ENCODE results near the gene ZBTB8OS.

The ZBTB8OS gene

GRCh38 chr1:32609180-32609579 is 41.2 kb downstream of the ZBTB8OS start (continued):
- TF ChIP-seq, protein P1, sequence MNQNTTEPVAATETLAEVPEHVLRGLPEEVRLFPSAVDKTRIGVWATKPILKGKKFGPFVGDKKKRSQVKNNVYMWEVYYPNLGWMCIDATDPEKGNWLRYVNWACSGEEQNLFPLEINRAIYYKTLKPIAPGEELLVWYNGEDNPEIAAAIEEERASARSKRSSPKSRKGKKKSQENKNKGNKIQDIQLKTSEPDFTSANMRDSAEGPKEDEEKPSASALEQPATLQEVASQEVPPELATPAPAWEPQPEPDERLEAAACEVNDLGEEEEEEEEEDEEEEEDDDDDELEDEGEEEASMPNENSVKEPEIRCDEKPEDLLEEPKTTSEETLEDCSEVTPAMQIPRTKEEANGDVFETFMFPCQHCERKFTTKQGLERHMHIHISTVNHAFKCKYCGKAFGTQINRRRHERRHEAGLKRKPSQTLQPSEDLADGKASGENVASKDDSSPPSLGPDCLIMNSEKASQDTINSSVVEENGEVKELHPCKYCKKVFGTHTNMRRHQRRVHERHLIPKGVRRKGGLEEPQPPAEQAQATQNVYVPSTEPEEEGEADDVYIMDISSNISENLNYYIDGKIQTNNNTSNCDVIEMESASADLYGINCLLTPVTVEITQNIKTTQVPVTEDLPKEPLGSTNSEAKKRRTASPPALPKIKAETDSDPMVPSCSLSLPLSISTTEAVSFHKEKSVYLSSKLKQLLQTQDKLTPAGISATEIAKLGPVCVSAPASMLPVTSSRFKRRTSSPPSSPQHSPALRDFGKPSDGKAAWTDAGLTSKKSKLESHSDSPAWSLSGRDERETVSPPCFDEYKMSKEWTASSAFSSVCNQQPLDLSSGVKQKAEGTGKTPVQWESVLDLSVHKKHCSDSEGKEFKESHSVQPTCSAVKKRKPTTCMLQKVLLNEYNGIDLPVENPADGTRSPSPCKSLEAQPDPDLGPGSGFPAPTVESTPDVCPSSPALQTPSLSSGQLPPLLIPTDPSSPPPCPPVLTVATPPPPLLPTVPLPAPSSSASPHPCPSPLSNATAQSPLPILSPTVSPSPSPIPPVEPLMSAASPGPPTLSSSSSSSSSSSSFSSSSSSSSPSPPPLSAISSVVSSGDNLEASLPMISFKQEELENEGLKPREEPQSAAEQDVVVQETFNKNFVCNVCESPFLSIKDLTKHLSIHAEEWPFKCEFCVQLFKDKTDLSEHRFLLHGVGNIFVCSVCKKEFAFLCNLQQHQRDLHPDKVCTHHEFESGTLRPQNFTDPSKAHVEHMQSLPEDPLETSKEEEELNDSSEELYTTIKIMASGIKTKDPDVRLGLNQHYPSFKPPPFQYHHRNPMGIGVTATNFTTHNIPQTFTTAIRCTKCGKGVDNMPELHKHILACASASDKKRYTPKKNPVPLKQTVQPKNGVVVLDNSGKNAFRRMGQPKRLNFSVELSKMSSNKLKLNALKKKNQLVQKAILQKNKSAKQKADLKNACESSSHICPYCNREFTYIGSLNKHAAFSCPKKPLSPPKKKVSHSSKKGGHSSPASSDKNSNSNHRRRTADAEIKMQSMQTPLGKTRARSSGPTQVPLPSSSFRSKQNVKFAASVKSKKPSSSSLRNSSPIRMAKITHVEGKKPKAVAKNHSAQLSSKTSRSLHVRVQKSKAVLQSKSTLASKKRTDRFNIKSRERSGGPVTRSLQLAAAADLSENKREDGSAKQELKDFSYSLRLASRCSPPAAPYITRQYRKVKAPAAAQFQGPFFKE (tag by site-specific recombination; IDR thresholded peaks at IDR 0.05; ENCODE audit: borderline replicate concordance) = no peak
- TF ChIP-seq ZNF394 (tag by site-specific recombination; IDR thresholded peaks at IDR 0.05; ENCODE audit: borderline replicate concordance) (peak; percentile 98), SP3 (tag by site-specific recombination; IDR thresholded peaks at IDR 0.05) (no peak), ZNF830 (tag by site-specific recombination; IDR thresholded peaks at IDR 0.05; ENCODE audit: low read depth) (no peak), ZNF510 (tag by site-specific recombination; IDR thresholded peaks at IDR 0.05; ENCODE audit: insufficient replicate concordance) (peak; percentile 91), HOXD13 (CRISPR knock-in tag; IDR thresholded peaks at IDR 0.05; ENCODE audit: borderline replicate concordance) (no peak), ZNF248 (tag by site-specific recombination; IDR thresholded peaks at IDR 0.05) (no peak), ZNF292 (tag by site-specific recombination; IDR thresholded peaks at IDR 0.05; ENCODE audit: borderline replicate concordance, low read depth) (peak; percentile 81; the same call in 1 of the 2 replicates), ZNF792 (tag by site-specific recombination; IDR thresholded peaks at IDR 0.05) (no peak), ZNF585B (tag by site-specific recombination; IDR thresholded peaks at IDR 0.05) (0 out of 2 replicates have a peak, but pooled peaks have one; percentile 10), ZNF24 (tag by site-specific recombination; IDR thresholded peaks at IDR 0.05) (no peak), ZNF571 (tag by site-specific recombination; IDR thresholded peaks at IDR 0.05) (no peak), ZNF426 (tag by site-specific recombination; IDR thresholded peaks at IDR 0.05) (peak; percentile 95), ZBTB7A (tag by site-specific recombination; IDR thresholded peaks at IDR 0.05; ENCODE audit: low read depth) (no peak), ZNF660 (tag by site-specific recombination; IDR thresholded peaks at IDR 0.05) (no peak), ZNF560 (tag by site-specific recombination; IDR thresholded peaks at IDR 0.05; ENCODE audit: borderline replicate concordance) (peak; percentile 82), FEZF1 (tag by site-specific recombination; IDR thresholded peaks at IDR 0.05) (no peak), SETDB1 (IDR thresholded peaks at IDR 0.05; ENCODE audit: insufficient read length, low read length) (no peak), ZNF366 (tag by site-specific recombination; conservative IDR thresholded peaks at IDR 0.05) (no peak), ZNF658 (tag by site-specific recombination; IDR thresholded peaks at IDR 0.05) (no peak), ZNF239 (tag by site-specific recombination; IDR thresholded peaks at IDR 0.05) (no peak), HOXC10 (CRISPR knock-in tag; IDR thresholded peaks at IDR 0.05) (no peak)
- TF ChIP-seq, protein P2, sequence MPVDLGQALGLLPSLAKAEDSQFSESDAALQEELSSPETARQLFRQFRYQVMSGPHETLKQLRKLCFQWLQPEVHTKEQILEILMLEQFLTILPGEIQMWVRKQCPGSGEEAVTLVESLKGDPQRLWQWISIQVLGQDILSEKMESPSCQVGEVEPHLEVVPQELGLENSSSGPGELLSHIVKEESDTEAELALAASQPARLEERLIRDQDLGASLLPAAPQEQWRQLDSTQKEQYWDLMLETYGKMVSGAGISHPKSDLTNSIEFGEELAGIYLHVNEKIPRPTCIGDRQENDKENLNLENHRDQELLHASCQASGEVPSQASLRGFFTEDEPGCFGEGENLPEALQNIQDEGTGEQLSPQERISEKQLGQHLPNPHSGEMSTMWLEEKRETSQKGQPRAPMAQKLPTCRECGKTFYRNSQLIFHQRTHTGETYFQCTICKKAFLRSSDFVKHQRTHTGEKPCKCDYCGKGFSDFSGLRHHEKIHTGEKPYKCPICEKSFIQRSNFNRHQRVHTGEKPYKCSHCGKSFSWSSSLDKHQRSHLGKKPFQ (tag by site-specific recombination; IDR thresholded peaks at IDR 0.05) = no peak
- TF ChIP-seq, protein P3, sequence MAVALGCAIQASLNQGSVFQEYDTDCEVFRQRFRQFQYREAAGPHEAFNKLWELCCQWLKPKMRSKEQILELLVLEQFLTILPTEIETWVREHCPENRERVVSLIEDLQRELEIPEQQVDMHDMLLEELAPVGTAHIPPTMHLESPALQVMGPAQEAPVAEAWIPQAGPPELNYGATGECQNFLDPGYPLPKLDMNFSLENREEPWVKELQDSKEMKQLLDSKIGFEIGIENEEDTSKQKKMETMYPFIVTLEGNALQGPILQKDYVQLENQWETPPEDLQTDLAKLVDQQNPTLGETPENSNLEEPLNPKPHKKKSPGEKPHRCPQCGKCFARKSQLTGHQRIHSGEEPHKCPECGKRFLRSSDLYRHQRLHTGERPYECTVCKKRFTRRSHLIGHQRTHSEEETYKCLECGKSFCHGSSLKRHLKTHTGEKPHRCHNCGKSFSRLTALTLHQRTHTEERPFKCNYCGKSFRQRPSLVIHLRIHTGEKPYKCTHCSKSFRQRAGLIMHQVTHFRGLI (tag by site-specific recombination; IDR thresholded peaks at IDR 0.05) = no peak
- TF ChIP-seq, protein P4, sequence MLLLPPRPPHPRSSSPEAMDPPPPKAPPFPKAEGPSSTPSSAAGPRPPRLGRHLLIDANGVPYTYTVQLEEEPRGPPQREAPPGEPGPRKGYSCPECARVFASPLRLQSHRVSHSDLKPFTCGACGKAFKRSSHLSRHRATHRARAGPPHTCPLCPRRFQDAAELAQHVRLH (tag by site-specific recombination; IDR thresholded peaks at IDR 0.05) = peak; percentile 85
- TF ChIP-seq, protein P5, sequence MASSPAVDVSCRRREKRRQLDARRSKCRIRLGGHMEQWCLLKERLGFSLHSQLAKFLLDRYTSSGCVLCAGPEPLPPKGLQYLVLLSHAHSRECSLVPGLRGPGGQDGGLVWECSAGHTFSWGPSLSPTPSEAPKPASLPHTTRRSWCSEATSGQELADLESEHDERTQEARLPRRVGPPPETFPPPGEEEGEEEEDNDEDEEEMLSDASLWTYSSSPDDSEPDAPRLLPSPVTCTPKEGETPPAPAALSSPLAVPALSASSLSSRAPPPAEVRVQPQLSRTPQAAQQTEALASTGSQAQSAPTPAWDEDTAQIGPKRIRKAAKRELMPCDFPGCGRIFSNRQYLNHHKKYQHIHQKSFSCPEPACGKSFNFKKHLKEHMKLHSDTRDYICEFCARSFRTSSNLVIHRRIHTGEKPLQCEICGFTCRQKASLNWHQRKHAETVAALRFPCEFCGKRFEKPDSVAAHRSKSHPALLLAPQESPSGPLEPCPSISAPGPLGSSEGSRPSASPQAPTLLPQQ (tag by site-specific recombination; IDR thresholded peaks at IDR 0.05) = no peak
- TF ChIP-seq, protein P6, sequence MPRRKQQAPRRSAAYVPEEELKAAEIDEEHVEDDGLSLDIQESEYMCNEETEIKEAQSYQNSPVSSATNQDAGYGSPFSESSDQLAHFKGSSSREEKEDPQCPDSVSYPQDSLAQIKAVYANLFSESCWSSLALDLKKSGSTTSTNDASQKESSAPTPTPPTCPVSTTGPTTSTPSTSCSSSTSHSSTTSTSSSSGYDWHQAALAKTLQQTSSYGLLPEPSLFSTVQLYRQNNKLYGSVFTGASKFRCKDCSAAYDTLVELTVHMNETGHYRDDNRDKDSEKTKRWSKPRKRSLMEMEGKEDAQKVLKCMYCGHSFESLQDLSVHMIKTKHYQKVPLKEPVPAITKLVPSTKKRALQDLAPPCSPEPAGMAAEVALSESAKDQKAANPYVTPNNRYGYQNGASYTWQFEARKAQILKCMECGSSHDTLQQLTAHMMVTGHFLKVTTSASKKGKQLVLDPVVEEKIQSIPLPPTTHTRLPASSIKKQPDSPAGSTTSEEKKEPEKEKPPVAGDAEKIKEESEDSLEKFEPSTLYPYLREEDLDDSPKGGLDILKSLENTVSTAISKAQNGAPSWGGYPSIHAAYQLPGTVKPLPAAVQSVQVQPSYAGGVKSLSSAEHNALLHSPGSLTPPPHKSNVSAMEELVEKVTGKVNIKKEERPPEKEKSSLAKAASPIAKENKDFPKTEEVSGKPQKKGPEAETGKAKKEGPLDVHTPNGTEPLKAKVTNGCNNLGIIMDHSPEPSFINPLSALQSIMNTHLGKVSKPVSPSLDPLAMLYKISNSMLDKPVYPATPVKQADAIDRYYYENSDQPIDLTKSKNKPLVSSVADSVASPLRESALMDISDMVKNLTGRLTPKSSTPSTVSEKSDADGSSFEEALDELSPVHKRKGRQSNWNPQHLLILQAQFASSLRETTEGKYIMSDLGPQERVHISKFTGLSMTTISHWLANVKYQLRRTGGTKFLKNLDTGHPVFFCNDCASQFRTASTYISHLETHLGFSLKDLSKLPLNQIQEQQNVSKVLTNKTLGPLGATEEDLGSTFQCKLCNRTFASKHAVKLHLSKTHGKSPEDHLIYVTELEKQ (tag by site-specific recombination; IDR thresholded peaks at IDR 0.05; ENCODE audit: borderline replicate concordance) = no peak; the same call in 1 of the 2 replicates
